ENCODE data around the gene ATRX.
"Not testable (repeated sequence)": the region's sequence is repeated elsewhere in the genome, so short reads cannot be mapped to it uniquely, and the experiment has no call there.

The ATRX gene

GRCh38 chrX:77771601-77772000 lies 14.4 kb downstream of the ATRX start:
- Histone ChIP-seq H3K36me3 (ENCODE audit: insufficient read depth, low read length) (no peaks in the 10 kb centered on the region), H3K4me2 (ENCODE audit: low read length) (no peak overlapping the region), H3K9me3 (replicated peaks; ENCODE audit: low read length) (no peaks in the 10 kb centered on the region), H3K9ac (ENCODE audit: low read depth, low read length) (no peak overlapping the region), H3K4me1 (ENCODE audit: control insufficient read depth, insufficient read depth, low read length) (no peaks in the 10 kb centered on the region), H3K27me3 (ENCODE audit: control insufficient read depth, insufficient read depth, low read length) (no peaks in the 10 kb centered on the region), H3K4me3 (ENCODE audit: low read length) (no peak overlapping the region)

DNA sequence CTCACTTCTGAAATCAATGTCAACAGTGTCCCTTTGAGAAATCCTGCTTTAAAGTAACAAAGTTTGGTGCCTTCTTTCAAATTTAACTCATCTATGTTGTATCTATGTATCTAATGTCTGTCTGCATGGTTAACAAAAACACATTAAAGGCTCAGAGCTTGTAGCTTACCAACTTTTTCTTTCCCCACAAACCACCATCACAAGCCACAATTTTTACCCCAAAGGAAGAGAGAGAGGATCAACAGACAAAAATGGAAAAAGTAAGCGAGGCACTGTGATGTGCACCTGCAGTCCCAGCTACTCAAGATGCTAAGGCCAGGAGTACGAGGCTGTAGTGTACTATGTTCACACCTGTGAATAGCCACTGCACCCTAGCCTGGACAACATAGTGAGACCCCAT lies 17.2 kb downstream of the ATRX start:
- Histone ChIP-seq H3K9me3 (replicated peaks; ENCODE audit: low read length) (no peaks in the 10 kb centered on the region), H3K9ac (ENCODE audit: low read depth, low read length) (no peak overlapping the region), H3K4me1 (ENCODE audit: control insufficient read depth, insufficient read depth, low read length) (no peaks in the 10 kb centered on the region), H3K4me2 (ENCODE audit: low read length) (no peak overlapping the region), H3K36me3 (ENCODE audit: insufficient read depth, low read length) (no peaks in the 10 kb centered on the region), H3K4me3 (ENCODE audit: low read length) (no peak overlapping the region), H3K27me3 (ENCODE audit: control insufficient read depth, insufficient read depth, low read length) (no peaks in the 10 kb centered on the region)

DNA sequence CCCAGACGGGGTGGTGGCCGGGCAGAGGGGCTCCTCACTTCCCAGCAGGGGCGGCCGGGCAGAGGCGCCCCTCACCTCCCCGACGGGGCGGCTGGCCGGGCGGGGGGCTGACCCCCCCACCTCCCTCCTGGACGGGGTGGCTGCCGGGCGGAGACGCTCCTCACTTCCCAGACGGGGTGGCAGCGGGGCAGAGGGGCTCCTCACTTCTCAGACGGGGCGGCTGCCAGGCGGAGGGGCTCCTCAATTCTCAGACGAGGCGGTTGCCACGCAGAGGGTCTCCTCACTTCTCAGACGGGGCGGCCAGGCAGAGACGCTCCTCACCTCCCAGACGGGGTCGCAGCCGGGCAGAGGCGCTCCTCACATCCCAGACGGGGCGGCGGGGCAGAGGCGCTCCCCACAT lies 19.8 kb downstream of the ATRX start:
- not testable (repeated sequence) for H3K27me3 ChIP-seq (ENCODE audit: control insufficient read depth, insufficient read depth, low read length); H3K4me1 ChIP-seq (ENCODE audit: control insufficient read depth, insufficient read depth, low read length); H3K36me3 ChIP-seq (ENCODE audit: insufficient read depth, low read length)

GRCh38 chrX:77755561-77755960 lies 30.5 kb downstream of the ATRX start:
- Histone ChIP-seq H3K4me3 (ENCODE audit: low read length) (no peak overlapping the region), H3K27me3 (ENCODE audit: control insufficient read depth, insufficient read depth, low read length) (no peaks in the 10 kb centered on the region), H3K9me3 (replicated peaks; ENCODE audit: low read length) (no peaks in the 10 kb centered on the region), H3K9ac (ENCODE audit: low read depth, low read length) (no peak overlapping the region), H3K36me3 (ENCODE audit: insufficient read depth, low read length) (no peaks in the 10 kb centered on the region), H3K4me2 (ENCODE audit: low read length) (no peak overlapping the region), H3K4me1 (ENCODE audit: control insufficient read depth, insufficient read depth, low read length) (no peaks in the 10 kb centered on the region)

More for the DNA sequence above, 19.8 kb downstream of the ATRX start:
- not testable (repeated sequence) for H3K9me3 ChIP-seq (replicated peaks; ENCODE audit: low read length); H3K4me2 ChIP-seq (ENCODE audit: low read length); H3K9ac ChIP-seq (ENCODE audit: low read depth, low read length); H3K4me3 ChIP-seq (ENCODE audit: low read length)

GRCh38 chrX:77753942-77754341 lies 32.1 kb downstream of the ATRX start:
- not testable (repeated sequence) for H3K4me2 ChIP-seq (ENCODE audit: low read length); H3K27me3 ChIP-seq (ENCODE audit: control insufficient read depth, insufficient read depth, low read length); H3K4me3 ChIP-seq (ENCODE audit: low read length); H3K9me3 ChIP-seq (replicated peaks; ENCODE audit: low read length); H3K9ac ChIP-seq (ENCODE audit: low read depth, low read length); H3K36me3 ChIP-seq (ENCODE audit: insufficient read depth, low read length); H3K4me1 ChIP-seq (ENCODE audit: control insufficient read depth, insufficient read depth, low read length)

GRCh38 chrX:77749695-77750094 lies 36.3 kb downstream of the ATRX start:
- Histone ChIP-seq H3K4me1 (ENCODE audit: control insufficient read depth, insufficient read depth, low read length) (no peaks in the 10 kb centered on the region), H3K36me3 (ENCODE audit: insufficient read depth, low read length) (no peaks in the 10 kb centered on the region)

GRCh38 chrX:77743720-77744119 lies 42.3 kb downstream of the ATRX start:
- no peaks in the 10 kb centered on the region for H3K36me3 ChIP-seq (ENCODE audit: insufficient read depth, low read length)
- H3K4me1 ChIP-seq (ENCODE audit: control insufficient read depth, insufficient read depth, low read length) = peaks cover 11% of the 10 kb centered on the region
- no peak overlapping the region for H3K9ac ChIP-seq (ENCODE audit: low read depth, low read length)
- no peak overlapping the region for H3K4me3 ChIP-seq (ENCODE audit: low read length)
- H3K4me2 ChIP-seq (ENCODE audit: low read length) = no peak overlapping the region
- H3K9me3 ChIP-seq (replicated peaks; ENCODE audit: low read length) = no peaks in the 10 kb centered on the region
- H3K27me3 ChIP-seq (ENCODE audit: control insufficient read depth, insufficient read depth, low read length) = no peaks in the 10 kb centered on the region

More at GRCh38 chrX:77749695-77750094, 36.3 kb downstream of the ATRX start:
- Histone ChIP-seq H3K4me3 (ENCODE audit: low read length) (no peak overlapping the region), H3K4me2 (ENCODE audit: low read length) (no peak overlapping the region), H3K9ac (ENCODE audit: low read depth, low read length) (no peak overlapping the region), H3K9me3 (replicated peaks; ENCODE audit: low read length) (no peaks in the 10 kb centered on the region), H3K27me3 (ENCODE audit: control insufficient read depth, insufficient read depth, low read length) (no peaks in the 10 kb centered on the region)

DNA sequence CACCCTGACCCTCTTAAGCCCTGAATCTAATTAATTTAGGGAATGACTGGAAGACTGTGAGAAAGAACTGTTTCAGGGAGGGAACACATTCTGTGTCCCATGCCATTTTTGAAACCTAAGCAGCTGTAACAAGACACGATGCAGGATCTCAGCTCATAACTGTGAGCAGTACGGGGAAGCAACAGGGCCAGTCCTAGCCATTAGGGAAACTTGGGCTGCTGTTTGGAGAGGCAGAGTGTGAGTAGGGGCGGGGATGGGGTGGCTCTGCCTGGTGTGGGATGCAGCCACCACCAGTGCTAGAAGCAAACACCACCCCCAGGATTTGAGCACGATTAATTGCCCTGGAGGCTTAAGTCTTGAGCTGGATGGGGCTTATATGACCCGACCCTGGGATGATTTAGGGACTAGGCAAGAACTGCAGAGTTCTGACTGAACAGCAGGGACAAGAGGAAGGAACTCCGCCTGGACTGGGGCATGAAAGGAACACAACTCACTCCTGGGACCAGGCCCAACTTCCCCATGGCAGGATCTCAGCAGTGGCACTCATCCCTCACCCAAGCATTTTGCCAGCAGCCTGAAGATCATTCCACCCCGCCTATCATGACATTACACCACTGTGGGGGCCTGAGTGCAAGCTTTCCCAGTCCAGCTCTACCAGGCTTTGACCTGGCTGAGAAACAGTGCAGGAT lies 43.1 kb downstream of the ATRX start:
- Histone ChIP-seq H3K9ac (ENCODE audit: low read depth, low read length) (no peak overlapping the region), H3K36me3 (ENCODE audit: insufficient read depth, low read length) (no peaks in the 10 kb centered on the region), H3K4me2 (ENCODE audit: low read length) (no peak overlapping the region), H3K4me3 (ENCODE audit: low read length) (no peak overlapping the region), H3K4me1 (ENCODE audit: control insufficient read depth, insufficient read depth, low read length) (peaks cover 11% of the 10 kb centered on the region), H3K27me3 (ENCODE audit: control insufficient read depth, insufficient read depth, low read length) (no peaks in the 10 kb centered on the region), H3K9me3 (replicated peaks; ENCODE audit: low read length) (no peaks in the 10 kb centered on the region)

DNA sequence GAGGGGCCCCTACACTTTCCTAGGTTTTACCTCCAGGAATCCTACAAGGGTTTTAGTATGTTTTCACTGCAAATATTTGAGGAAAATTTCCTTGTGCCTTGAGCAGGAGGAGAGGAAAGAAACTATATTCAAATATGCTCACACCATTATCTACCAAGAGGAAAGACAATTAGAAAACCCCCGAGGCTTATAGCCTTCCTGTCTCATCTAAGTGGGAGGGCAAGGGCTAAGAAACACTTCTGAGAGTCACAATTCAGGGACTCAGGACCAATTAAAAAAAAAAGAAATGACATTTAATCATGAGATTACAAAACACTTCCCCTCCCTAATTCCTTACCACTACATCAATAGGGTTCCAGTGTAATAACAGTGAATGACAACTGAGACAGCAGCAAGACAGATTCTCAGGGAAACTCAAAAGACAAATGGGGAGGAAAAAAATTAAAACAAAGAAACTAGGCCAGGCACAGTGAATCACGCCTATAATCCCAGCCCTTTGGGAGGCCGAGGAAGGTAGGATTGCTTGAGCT lies 45.6 kb downstream of the ATRX start:
- peaks cover 11% of the 10 kb centered on the region for H3K4me1 ChIP-seq (ENCODE audit: control insufficient read depth, insufficient read depth, low read length)
- no peak overlapping the region for H3K4me3 ChIP-seq (ENCODE audit: low read length)
- H3K9me3 ChIP-seq (replicated peaks; ENCODE audit: low read length) = no peaks in the 10 kb centered on the region
- H3K9ac ChIP-seq (ENCODE audit: low read depth, low read length) = no peak overlapping the region
- no peaks in the 10 kb centered on the region for H3K27me3 ChIP-seq (ENCODE audit: control insufficient read depth, insufficient read depth, low read length)
- H3K36me3 ChIP-seq (ENCODE audit: insufficient read depth, low read length) = no peaks in the 10 kb centered on the region
- H3K4me2 ChIP-seq (ENCODE audit: low read length) = no peak overlapping the region

- Histone ChIP-seq H3K4me1 (ENCODE audit: control insufficient read depth, insufficient read depth, low read length) (no peaks in the 10 kb centered on the region), H3K9ac (ENCODE audit: low read depth, low read length) (no peak overlapping the region), H3K36me3 (ENCODE audit: insufficient read depth, low read length) (no peaks in the 10 kb centered on the region), H3K4me3 (ENCODE audit: low read length) (no peak overlapping the region), H3K9me3 (replicated peaks; ENCODE audit: low read length) (no peaks in the 10 kb centered on the region), H3K27me3 (ENCODE audit: control insufficient read depth, insufficient read depth, low read length) (no peaks in the 10 kb centered on the region), H3K4me2 (ENCODE audit: low read length) (no peak overlapping the region)
Observed at GRCh38 chrX:77733342-77733741, 52.7 kb downstream of the ATRX start.

DNA sequence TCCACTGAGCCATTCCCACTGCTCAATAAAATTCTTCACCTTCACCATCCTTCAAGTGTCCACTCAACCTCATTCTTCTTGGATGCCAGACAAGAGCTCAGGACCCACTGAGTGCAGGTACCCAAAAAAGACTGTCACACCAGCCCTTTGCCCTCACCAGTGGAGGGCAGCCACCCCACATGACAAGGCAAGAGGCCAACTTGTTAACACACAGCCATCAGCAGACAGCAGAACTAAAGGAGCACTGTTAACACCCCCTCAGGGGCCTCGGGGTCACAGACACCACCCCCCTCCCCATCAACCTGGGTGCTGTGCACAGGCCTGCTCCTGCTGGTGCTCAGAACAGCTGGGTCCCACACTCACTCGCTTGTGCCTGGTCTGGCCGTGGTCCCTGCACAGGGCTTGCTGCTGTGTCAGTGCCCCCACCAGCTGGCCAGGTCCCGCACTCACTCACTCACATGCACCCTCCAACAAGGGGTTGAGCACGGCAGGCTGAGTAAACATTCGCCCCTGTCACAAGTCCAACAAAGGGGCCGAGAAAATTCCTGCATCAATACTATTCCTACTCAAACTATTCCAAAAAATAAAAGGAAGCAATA lies 54.1 kb downstream of the ATRX start:
- no peak overlapping the region for H3K4me2 ChIP-seq (ENCODE audit: low read length)
- no peak overlapping the region for H3K4me3 ChIP-seq (ENCODE audit: low read length)
- no peaks in the 10 kb centered on the region for H3K4me1 ChIP-seq (ENCODE audit: control insufficient read depth, insufficient read depth, low read length)
- H3K27me3 ChIP-seq (ENCODE audit: control insufficient read depth, insufficient read depth, low read length) = no peaks in the 10 kb centered on the region
- H3K36me3 ChIP-seq (ENCODE audit: insufficient read depth, low read length) = no peaks in the 10 kb centered on the region
- H3K9ac ChIP-seq (ENCODE audit: low read depth, low read length) = no peak overlapping the region
- H3K9me3 ChIP-seq (replicated peaks; ENCODE audit: low read length) = no peaks in the 10 kb centered on the region

- H3K4me1 ChIP-seq (ENCODE audit: control insufficient read depth, insufficient read depth, low read length); H3K27me3 ChIP-seq (ENCODE audit: control insufficient read depth, insufficient read depth, low read length); H3K36me3 ChIP-seq (ENCODE audit: insufficient read depth, low read length); H3K9ac ChIP-seq (ENCODE audit: low read depth, low read length); H3K4me2 ChIP-seq (ENCODE audit: low read length); H3K4me3 ChIP-seq (ENCODE audit: low read length); H3K9me3 ChIP-seq (replicated peaks; ENCODE audit: low read length): not testable (repeated sequence)
Observed at GRCh38 chrX:77726095-77726494, 59.9 kb downstream of the ATRX start.

All from skeletal muscle satellite cell (primary cell).